MM.1S (cell line): ENCODE results near the gene NKX6-2.
"Not testable (repeated sequence)": the region's sequence is repeated elsewhere in the genome, so short reads cannot be mapped to it uniquely, and the experiment has no call there.

Source experiments
- DNase-seq: peaks from one replicate; pipeline ENCODE4 v3.0.0-alpha.2; 2015
- H2AFZ ChIP-seq: fragments of 300-600 bp; sonication (generic); 2 replicates; pipeline ENCODE4 v1.6.0; 2016; ENCODE audit warnings: antibody characterized with exemption, low read length
- H3F3A ChIP-seq: fragments of 300-600 bp; sonication (generic); 2 replicates; pipeline ENCODE4 v1.6.1; 2016; ENCODE audit warnings: mild to moderate bottlenecking, antibody characterized with exemption, low read length, moderate library complexity, mixed read lengths; ENCODE audit not compliant: insufficient read depth
- H3K27ac ChIP-seq: fragments of 300-600 bp; sonication (generic); 2 replicates; pipeline ENCODE4 v1.5.1; 2016; ENCODE audit warnings: mild to moderate bottlenecking, low read length
- H3K27me3 ChIP-seq: fragments of 300-600 bp; sonication (generic); replicated peaks from 2 replicates; pipeline ENCODE4 v1.6.0; 2016; ENCODE audit warnings: low read length; ENCODE audit not compliant: insufficient read depth
- H3K36me3 ChIP-seq: fragments of 300-600 bp; sonication (generic); replicated peaks from 2 replicates; pipeline ENCODE4 v1.6.1; 2016; ENCODE audit warnings: mild to moderate bottlenecking, low read length, mixed read lengths; ENCODE audit not compliant: insufficient read depth
- H3K4me1 ChIP-seq: fragments of 300-600 bp; sonication (generic); 2 replicates; pipeline ENCODE4 v1.6.1; 2016; ENCODE audit warnings: low read length, mixed read lengths
- H3K4me2 ChIP-seq: fragments of 300-600 bp; sonication (generic); 2 replicates; pipeline ENCODE4 v1.6.0; 2016; ENCODE audit warnings: low read depth, low read length
- H3K4me3 ChIP-seq: fragments of 300-600 bp; sonication (generic); 2 replicates; pipeline ENCODE4 v1.5.1; 2016; ENCODE audit warnings: low read length, mixed read lengths
- H3K79me2 ChIP-seq: fragments of 300-600 bp; sonication (generic); 2 replicates; pipeline ENCODE4 v1.6.1; 2016; ENCODE audit warnings: mixed run types, low read length, mixed read lengths
- H3K9ac ChIP-seq: fragments of 300-600 bp; sonication (generic); 2 replicates; pipeline ENCODE4 v1.6.1; 2016; ENCODE audit warnings: low read length, mixed read lengths
- H3K9me2 ChIP-seq: fragments of 300-600 bp; sonication (generic); replicated peaks from 2 replicates; pipeline ENCODE4 v1.6.1; 2016; ENCODE audit warnings: mild to moderate bottlenecking, low read length, mixed read lengths; ENCODE audit not compliant: insufficient read depth
- H3K9me3 ChIP-seq: fragments of 300-600 bp; sonication (generic); replicated peaks from 2 replicates; pipeline ENCODE4 v1.6.1; 2016; ENCODE audit warnings: mild to moderate bottlenecking, low read length, mixed read lengths; ENCODE audit not compliant: insufficient read depth
- H4K20me1 ChIP-seq: fragments of 300-600 bp; sonication (generic); 2 replicates; pipeline ENCODE4 v1.6.1; 2016; ENCODE audit warnings: mild to moderate bottlenecking, low read length, moderate library complexity, mixed read lengths; ENCODE audit not compliant: insufficient read depth
- EZH2 ChIP-seq: fragments of 300-600 bp; sonication (generic); optimal IDR thresholded peaks from 2 replicates; pipeline ENCODE3; 2017; ENCODE audit warnings: low read depth, mild to moderate bottlenecking, antibody characterized with exemption, low read length, mixed read lengths
- EZH2phosphoT487 ChIP-seq: fragments of 300-600 bp; sonication (generic); IDR thresholded peaks from 2 replicates; pipeline ENCODE4 v1.6.1; 2018; ENCODE audit warnings: antibody characterized with exemption, low read length
- TF ChIP-seq, protein P1 (sequence below): fragments of 300-600 bp; sonication (generic); IDR thresholded peaks from 2 replicates; pipeline ENCODE4 v1.5.1; 2016; ENCODE audit warnings: antibody characterized with exemption, low read length, mixed read lengths

Gene NKX6-2

DNA sequence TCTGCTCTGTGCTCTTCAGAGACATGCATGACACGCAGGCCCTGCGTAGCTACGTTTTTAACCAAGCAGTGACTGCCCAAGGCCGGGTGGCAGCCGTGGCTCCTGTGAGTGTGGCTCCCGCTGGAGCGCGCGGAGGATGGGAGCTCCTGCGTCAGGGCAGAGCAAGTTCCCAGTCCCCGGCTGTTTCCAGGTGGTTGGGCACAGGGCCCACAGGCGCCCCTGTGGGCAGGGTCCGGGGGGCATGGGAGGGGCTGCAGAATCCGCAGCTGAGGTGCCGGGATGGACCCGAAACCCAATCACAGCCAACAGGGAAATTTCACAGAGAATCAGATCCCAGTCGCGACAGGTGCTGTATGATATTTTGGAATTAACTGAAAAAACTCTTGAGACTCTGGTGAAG is 9.8 kb downstream of the NKX6-2 start:
- Histone ChIP-seq H3K79me2 (no peaks in the 10 kb centered on the region), H3K27ac (no peak overlapping the region), H3K36me3 (no peaks in the 10 kb centered on the region), H4K20me1 (no peaks in the 10 kb centered on the region), H3K9me2 (no peaks in the 10 kb centered on the region), H3F3A (no peaks in the 10 kb centered on the region), H2AFZ (no peak overlapping the region), H3K9ac (no peak overlapping the region), H3K4me3 (no peak overlapping the region), H3K4me2 (no peak overlapping the region), H3K4me1 (no peaks in the 10 kb centered on the region), H3K9me3 (no peaks in the 10 kb centered on the region), H3K27me3 (no peaks in the 10 kb centered on the region)
- TF ChIP-seq EZH2phosphoT487 (no peak), EZH2 (no peak)
- TF ChIP-seq, protein P1, sequence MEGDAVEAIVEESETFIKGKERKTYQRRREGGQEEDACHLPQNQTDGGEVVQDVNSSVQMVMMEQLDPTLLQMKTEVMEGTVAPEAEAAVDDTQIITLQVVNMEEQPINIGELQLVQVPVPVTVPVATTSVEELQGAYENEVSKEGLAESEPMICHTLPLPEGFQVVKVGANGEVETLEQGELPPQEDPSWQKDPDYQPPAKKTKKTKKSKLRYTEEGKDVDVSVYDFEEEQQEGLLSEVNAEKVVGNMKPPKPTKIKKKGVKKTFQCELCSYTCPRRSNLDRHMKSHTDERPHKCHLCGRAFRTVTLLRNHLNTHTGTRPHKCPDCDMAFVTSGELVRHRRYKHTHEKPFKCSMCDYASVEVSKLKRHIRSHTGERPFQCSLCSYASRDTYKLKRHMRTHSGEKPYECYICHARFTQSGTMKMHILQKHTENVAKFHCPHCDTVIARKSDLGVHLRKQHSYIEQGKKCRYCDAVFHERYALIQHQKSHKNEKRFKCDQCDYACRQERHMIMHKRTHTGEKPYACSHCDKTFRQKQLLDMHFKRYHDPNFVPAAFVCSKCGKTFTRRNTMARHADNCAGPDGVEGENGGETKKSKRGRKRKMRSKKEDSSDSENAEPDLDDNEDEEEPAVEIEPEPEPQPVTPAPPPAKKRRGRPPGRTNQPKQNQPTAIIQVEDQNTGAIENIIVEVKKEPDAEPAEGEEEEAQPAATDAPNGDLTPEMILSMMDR = no peak
- no peak for DNase-seq

DNA sequence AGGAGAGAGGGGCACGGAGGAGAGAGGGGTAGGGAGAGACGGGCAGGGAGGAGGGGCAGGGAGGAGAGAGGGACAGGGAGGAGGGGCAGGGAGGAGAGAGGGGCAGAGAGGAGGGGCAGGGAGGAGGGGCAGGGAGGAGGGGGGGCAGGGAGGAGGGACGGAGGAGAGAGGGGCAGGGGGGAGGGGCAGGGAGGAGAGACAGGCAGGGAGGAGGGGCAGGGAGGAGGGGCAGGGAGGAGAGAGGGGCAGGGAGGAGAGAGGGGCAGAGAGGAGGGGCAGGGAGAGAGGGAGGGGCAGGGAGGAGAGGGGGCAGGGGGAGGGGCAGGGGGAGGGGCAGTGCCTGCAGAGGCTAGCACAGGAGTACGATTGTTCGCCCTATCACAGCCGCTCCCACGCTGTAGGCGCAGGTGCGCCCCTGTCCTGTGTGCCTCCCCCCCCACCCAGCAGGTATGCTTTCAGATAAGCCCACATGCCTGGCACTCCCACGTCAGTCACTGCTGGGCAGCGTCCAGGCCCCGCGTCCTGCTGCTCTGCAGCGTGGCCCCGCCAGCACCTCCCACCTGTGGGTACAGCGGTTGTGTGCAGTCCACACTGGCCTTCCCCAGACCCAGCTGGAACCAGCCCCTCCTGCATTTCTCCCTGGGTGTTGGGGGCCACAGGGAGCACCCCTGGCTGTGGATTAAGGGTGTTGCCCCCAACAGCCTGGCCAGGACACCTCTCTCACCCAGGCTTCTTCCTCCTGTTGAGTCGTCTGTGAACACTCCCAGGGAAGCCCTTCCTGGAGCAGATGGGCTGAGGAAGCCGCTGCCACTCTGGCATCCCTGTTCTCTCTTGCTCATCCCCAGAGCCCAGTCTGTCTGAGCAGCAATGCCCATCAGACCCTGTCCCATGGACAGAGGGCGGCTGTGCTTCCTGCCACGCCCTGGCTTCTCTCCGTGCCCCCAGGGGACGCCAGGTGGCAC is 10.8 kb downstream of the NKX6-2 start:
- no peak for DNase-seq
- Histone ChIP-seq H3K9me3 (no peaks in the 10 kb centered on the region), H3K27ac (no peak overlapping the region), H3K4me1 (no peaks in the 10 kb centered on the region), H4K20me1 (no peaks in the 10 kb centered on the region), H2AFZ (no peak overlapping the region), H3K4me2 (no peak overlapping the region), H3K27me3 (no peaks in the 10 kb centered on the region), H3K4me3 (no peak overlapping the region), H3K79me2 (no peaks in the 10 kb centered on the region), H3K9ac (no peak overlapping the region), H3K9me2 (no peaks in the 10 kb centered on the region), H3K36me3 (no peaks in the 10 kb centered on the region), H3F3A (no peaks in the 10 kb centered on the region)
- TF ChIP-seq EZH2 = no peak
- TF ChIP-seq, protein P1 = no peak
- TF ChIP-seq EZH2phosphoT487 = no peak

DNA sequence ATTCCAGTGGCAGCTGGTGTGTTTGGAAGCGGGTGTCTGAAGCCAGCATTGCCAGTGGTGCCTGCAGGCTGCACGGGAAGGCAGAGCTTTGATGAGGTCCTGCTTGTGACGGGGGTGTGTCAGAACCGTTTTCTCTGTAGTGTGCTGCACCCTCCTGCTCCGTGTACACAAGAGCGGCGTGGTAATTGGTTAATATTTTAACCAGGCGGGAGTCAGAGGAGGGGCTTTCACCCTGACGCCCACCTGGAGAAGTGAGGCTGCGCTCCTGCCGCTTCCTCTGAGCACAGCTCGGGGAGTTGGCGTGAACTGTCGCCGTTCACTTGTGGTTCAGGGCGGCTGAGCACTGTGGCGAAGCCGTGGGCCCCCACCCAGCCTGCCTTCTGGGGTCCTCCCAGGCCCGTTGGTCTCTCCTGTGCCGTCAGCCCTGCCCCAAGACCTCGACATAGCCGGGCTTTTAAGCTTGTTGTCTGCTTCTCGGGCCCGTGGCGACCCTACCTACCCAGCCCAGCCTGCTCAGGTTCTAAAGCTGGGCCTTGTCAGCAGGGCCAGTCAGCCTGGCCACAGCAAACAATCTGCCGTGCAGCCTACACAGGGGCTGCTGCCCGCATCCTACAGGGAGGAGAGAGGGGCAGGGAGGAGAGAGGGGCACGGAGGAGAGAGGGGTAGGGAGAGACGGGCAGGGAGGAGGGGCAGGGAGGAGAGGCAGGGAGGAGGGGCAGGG is 11.6 kb downstream of the NKX6-2 start:
- H2AFZ ChIP-seq = no peak overlapping the region
- H3K9me2 ChIP-seq = no peaks in the 10 kb centered on the region
- H3K27me3 ChIP-seq = no peaks in the 10 kb centered on the region
- H3F3A ChIP-seq = no peaks in the 10 kb centered on the region
- no peak for DNase-seq
- no peak overlapping the region for H3K9ac ChIP-seq
- no peaks in the 10 kb centered on the region for H3K9me3 ChIP-seq
- H3K4me1 ChIP-seq = no peaks in the 10 kb centered on the region
- H4K20me1 ChIP-seq = no peaks in the 10 kb centered on the region
- H3K4me2 ChIP-seq = no peak overlapping the region
- TF ChIP-seq EZH2phosphoT487 (no peak), EZH2 (no peak)
- TF ChIP-seq, protein P1 = no peak
- H3K79me2 ChIP-seq = no peaks in the 10 kb centered on the region
- H3K36me3 ChIP-seq = no peaks in the 10 kb centered on the region
- H3K4me3 ChIP-seq = no peak overlapping the region
- H3K27ac ChIP-seq = no peak overlapping the region

DNA sequence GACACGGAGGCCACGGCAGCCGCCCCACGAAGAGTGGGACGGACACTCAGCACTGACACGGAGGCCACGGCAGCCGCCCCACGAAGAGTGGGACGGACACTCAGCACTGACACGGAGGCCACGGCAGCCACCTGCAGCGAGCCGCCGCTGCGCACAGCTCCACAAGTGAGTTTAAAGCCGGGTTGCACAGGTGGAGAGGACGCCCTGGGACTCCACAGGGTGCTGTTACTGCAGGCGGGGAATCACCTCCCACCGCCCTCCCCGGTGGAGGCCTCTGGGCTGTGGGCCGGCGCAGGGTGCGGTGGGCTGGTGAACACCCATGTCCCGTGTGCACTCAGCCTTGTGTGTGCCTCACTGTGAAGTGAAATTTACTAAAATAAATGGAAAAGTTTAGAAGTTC is 13.1 kb downstream of the NKX6-2 start:
- H3K4me2 ChIP-seq, H2AFZ ChIP-seq, H3K79me2 ChIP-seq, H4K20me1 ChIP-seq, H3K9ac ChIP-seq, H3K9me2 ChIP-seq, H3K36me3 ChIP-seq, H3K27ac ChIP-seq, H3F3A ChIP-seq, H3K4me1 ChIP-seq, H3K4me3 ChIP-seq, H3K9me3 ChIP-seq, H3K27me3 ChIP-seq, DNase-seq: not testable (repeated sequence)
